Liver (tissue), 3 donors: ENCODE measurements around the gene STAM2.

Source experiments
- CTCF ChIP-seq: fragments of 150-350 bp; IDR thresholded peaks from 2 replicates; pipeline ENCODE4 v1.5.1; 2017; ENCODE audit warnings: improper control_type of control experiment, low read depth, low read length; ENCODE audit not compliant: missing input control
- EGR1 ChIP-seq, 2 donors: IDR thresholded peaks; 2 replicates each; pipeline ENCODE4 v1.6.1; 2016 to 2018; ENCODE audit warnings: antibody characterized with exemption in 2 of 2, low read depth in 2 of 2
- FOXA1 ChIP-seq: IDR thresholded peaks from 2 replicates; pipeline ENCODE4 v1.6.1; 2016; ENCODE audit warnings: antibody characterized with exemption
- GABPA ChIP-seq, 2 donors: IDR thresholded peaks in 1 of 2; conservative IDR thresholded peaks in 1 of 2; 2 replicates each; pipeline ENCODE4 v1.6.1; 2016; ENCODE audit warnings: antibody characterized with exemption in 2 of 2, mild to moderate bottlenecking in 1 of 2, moderate library complexity in 1 of 2
- HNF4A ChIP-seq, 2 donors: conservative IDR thresholded peaks; 2 replicates each; pipeline ENCODE4 v1.6.1; 2016; ENCODE audit warnings: antibody characterized with exemption in 2 of 2, mild to moderate bottlenecking in 2 of 2
- JUND ChIP-seq, 2 donors: IDR thresholded peaks; 2 replicates each; pipeline ENCODE4 v1.6.1; 2016; ENCODE audit warnings: antibody characterized with exemption in 2 of 2
- MAX ChIP-seq: IDR thresholded peaks from 2 replicates; pipeline ENCODE4 v1.6.1; 2016; ENCODE audit warnings: antibody characterized with exemption
- NR2F2 ChIP-seq: IDR thresholded peaks from 2 replicates; pipeline ENCODE4 v1.6.1; 2016; ENCODE audit warnings: antibody characterized with exemption
- RAD21 ChIP-seq, 2 donors: IDR thresholded peaks; 2 replicates each; pipeline ENCODE4 v1.6.1; 2016; ENCODE audit warnings: antibody characterized with exemption in 2 of 2, mild to moderate bottlenecking in 2 of 2
- REST ChIP-seq: IDR thresholded peaks from 2 replicates; pipeline ENCODE4 v1.6.1; 2016; ENCODE audit warnings: antibody characterized with exemption, mild to moderate bottlenecking
- RXRA ChIP-seq, 2 donors: IDR thresholded peaks; 2 replicates each; pipeline ENCODE4 v1.6.1; 2017 to 2018; ENCODE audit warnings: antibody characterized with exemption in 2 of 2, mild to moderate bottlenecking in 1 of 2
- SP1 ChIP-seq: IDR thresholded peaks from 2 replicates; pipeline ENCODE4 v1.6.1; 2018; ENCODE audit warnings: antibody characterized with exemption, mild to moderate bottlenecking
- TAF1 ChIP-seq: conservative IDR thresholded peaks from 2 replicates; pipeline ENCODE4 v1.6.1; 2016; ENCODE audit warnings: antibody characterized with exemption, mild to moderate bottlenecking
- ZBTB33 ChIP-seq: IDR thresholded peaks from 2 replicates; pipeline ENCODE4 v1.6.1; 2016; ENCODE audit warnings: antibody characterized with exemption
- donor health status: healthy.
- donor health status: healthy.

GRCh38 chr2:152084076-152084475 is 91.5 kb downstream of the STAM2 start:
- no peak for TF ChIP-seq CTCF
- TF ChIP-seq ZBTB33: no peak
- no peak for TF ChIP-seq RAD21 (IDR thresholded peaks at IDR 0.05)
- TF ChIP-seq TAF1: no peak
- no peak for TF ChIP-seq MAX
- no peak for TF ChIP-seq REST
- TF ChIP-seq HNF4A (conservative IDR thresholded peaks at IDR 0.05): no peak
- no peak for TF ChIP-seq JUND (IDR thresholded peaks at IDR 0.05)
- no peak for TF ChIP-seq SP1
- no peak for TF ChIP-seq GABPA (IDR thresholded peaks at IDR 0.05 in 1 of 2, conservative IDR thresholded peaks at IDR 0.05 in 1 of 2)
- no peak for TF ChIP-seq EGR1 (IDR thresholded peaks at IDR 0.05; ENCODE audit: low read depth in 2 of 2)
- no peak for TF ChIP-seq FOXA1
- TF ChIP-seq RXRA (IDR thresholded peaks at IDR 0.05): no peak
- no peak for TF ChIP-seq NR2F2
